ENCODE results near the gene ICE1.

GRCh38 chr5:5456858-5457257, 34.4 kb downstream of the ICE1 start:
- TF ChIP-seq CTCF (IDR thresholded peaks at IDR 0.05) (no peak), POLR2A (IDR thresholded peaks at IDR 0.05) (no peak)
